ENCODE data around the gene KHNYN.

Gene KHNYN

GRCh38 chr14:24422694-24423601, 6.8 kb upstream of the KHNYN start:
- DNase-seq (ENCODE audit: low read depth) = no peak

GRCh38 chr14:24425704-24426103, 4.0 kb upstream of the KHNYN start:
- DNase-seq (ENCODE audit: low read depth) = peak; percentile 70

GRCh38 chr14:24426150-24426911, 3.4 kb upstream of the KHNYN start:
- no peak for DNase-seq (ENCODE audit: low read depth)

GRCh38 chr14:24426912-24427536, 2.7 kb upstream of the KHNYN start:
- no peak for DNase-seq (ENCODE audit: low read depth)

GRCh38 chr14:24427537-24428508, 1.9 kb upstream of the KHNYN start:
- DNase-seq (ENCODE audit: low read depth) = no peak

GRCh38 chr14:24428628-24429394, 943 bp upstream of the KHNYN start:
- no peak for DNase-seq (ENCODE audit: low read depth)

GRCh38 chr14:24430143-24430681, 458 bp downstream of the KHNYN start:
- DNase-seq (ENCODE audit: low read depth) = peak; percentile 87

GRCh38 chr14:24430682-24431568, 1.2 kb downstream of the KHNYN start:
- peak; percentile 75 for DNase-seq (ENCODE audit: low read depth)

GRCh38 chr14:24431569-24432258, 2.0 kb downstream of the KHNYN start:
- DNase-seq (ENCODE audit: low read depth) = peak; percentile 95

GRCh38 chr14:24432259-24433131, 2.7 kb downstream of the KHNYN start:
- DNase-seq (ENCODE audit: low read depth) = no peak

GRCh38 chr14:24434036-24434435, 4.3 kb downstream of the KHNYN start:
- DNase-seq (ENCODE audit: low read depth) = no peak

GRCh38 chr14:24434676-24435075, 4.9 kb downstream of the KHNYN start:
- no peak for DNase-seq (ENCODE audit: low read depth)

- DNase-seq (ENCODE audit: low read depth) = no peak
Measured at GRCh38 chr14:24435192-24435810, 5.5 kb downstream of the KHNYN start.

- no peak for DNase-seq (ENCODE audit: low read depth)
Measured at GRCh38 chr14:24435998-24436354, 6.2 kb downstream of the KHNYN start.

- DNase-seq (ENCODE audit: low read depth) = peak; percentile 76
Measured at GRCh38 chr14:24436355-24437019, 6.7 kb downstream of the KHNYN start.

GRCh38 chr14:24437020-24437735, 7.4 kb downstream of the KHNYN start:
- DNase-seq (ENCODE audit: low read depth) = no peak

Data from fibroblast of gingiva (primary cell).